Heart left ventricle (tissue), 13 donors: Measurements from ENCODE around the gene EHMT2.

Experiments
- CTCF ChIP-seq, 12 donors: fragments of 200-600 bp; sonication (generic) in 4 of 12; IDR thresholded peaks; one replicate each; pipeline versions ENCODE4 v1.5.0 to v1.8.0; 2018 to 2022; ENCODE audit warnings: antibody characterized with exemption in 12 of 12, mild to moderate bottlenecking in 5 of 12
- POLR2A ChIP-seq, 2 donors: fragments of 450-650 bp; IDR thresholded peaks; one replicate each; pipeline ENCODE4 v1.6.1; 2017; ENCODE audit warnings: antibody characterized with exemption in 2 of 2, mild to moderate bottlenecking in 2 of 2, moderate library complexity in 2 of 2
- donor health status: ischemic (EF 13 %, LVEDD 7.1; RV severe dilation, severe dysfunction).
- donor health status: DM: no; HTN: yes; CAD: no.
- donor health status: DM: no; HTN: no; CAD: no.
- donor health status: ischemic (EF 25% LVEDD 6.9; RV normal size, moderate dysfunction).
- donor health status: ischemic (EF 25% LVEDD 5.7; RV mildly dilated, moderate dysfunction).
- donor health status: ischemic (EF 35%, LVEDD 5.7; RV mildly dilated, moderate dysfunction).
- donor health status: nonischemic (EF 11% LVEDD 7.7; RV severe dilation, severe dysfunction).
- donor health status: DM: yes; HTN: yes; CAD: no.
- donor health status: PGD.
- donor health status: ischemic (EF 29% LVEDD 5.4; RV normal size, mild dysfunction).
- donor health status: nonischemic (EF 23%, LVEDD 6.1; RV moderate dilation, normal function).

- no peak for TF ChIP-seq CTCF (IDR thresholded peaks at IDR 0.05)
- no peak for TF ChIP-seq POLR2A (IDR thresholded peaks at IDR 0.05)
Measured at GRCh38 chr6:31837369-31838113, 60.0 kb downstream of the EHMT2 start.
